H1 (cell line): Measurements from ENCODE around the gene MYPOP. TPM values are rescaled to one million over a fixed set of nuclear protein-coding genes. Genes with fewer than 3 reads are reported as not detected.

Experiments used
- ASH2L ChIP-seq: fragments of 200-600, 300-600 bp; sonication (generic); IDR thresholded peaks from one replicate; pipeline ENCODE4 v1.7.1; 2017; ENCODE audit warnings: low read length
- BCL11A ChIP-seq, 2 experiments: IDR thresholded peaks; one replicate each; pipeline ENCODE4 v1.6.1; 2011; ENCODE audit warnings: low read depth in 2 of 2, low read length in 2 of 2, mild to moderate bottlenecking in 2 of 2
- CEBPB ChIP-seq: IDR thresholded peaks from 2 replicates; pipeline ENCODE4 v1.6.1; 2012; ENCODE audit warnings: low read depth, low read length
- CHD2 ChIP-seq: IDR thresholded peaks from 2 replicates; pipeline ENCODE4 v1.6.1; 2012; ENCODE audit warnings: low read length, improper control_type of control experiment
- CREB1 ChIP-seq: IDR thresholded peaks from 2 replicates; pipeline ENCODE4 v1.6.1; 2012; ENCODE audit warnings: inconsistent platforms
- GTF2F1 ChIP-seq: IDR thresholded peaks from 2 replicates; pipeline ENCODE4 v1.6.1; 2012; ENCODE audit warnings: low read depth, low read length, improper control_type of control experiment, borderline replicate concordance
- JUN ChIP-seq: IDR thresholded peaks from 2 replicates; pipeline ENCODE4 v1.6.1; 2011; ENCODE audit warnings: low read depth, mild to moderate bottlenecking, improper control_type of control experiment, low read length
- JUND ChIP-seq: IDR thresholded peaks from 2 replicates; pipeline ENCODE4 v1.6.1; 2011; ENCODE audit warnings: mild to moderate bottlenecking, improper control_type of control experiment, low read length
- KDM5A ChIP-seq: fragments of 200-600 bp; IDR thresholded peaks from 2 replicates; pipeline ENCODE4 v1.7.1; 2012; ENCODE audit warnings: mild to moderate bottlenecking, low read length, inconsistent platforms, mixed read lengths
- NANOG ChIP-seq: IDR thresholded peaks from 2 replicates; pipeline ENCODE4 v1.6.1; 2011; ENCODE audit warnings: low read length, low read depth, mild to moderate bottlenecking, inconsistent platforms; ENCODE audit not compliant: insufficient read depth, poor library complexity, severe bottlenecking
- PHF8 ChIP-seq: fragments of 200-600 bp; sonication (generic); conservative IDR thresholded peaks from 2 replicates; pipeline ENCODE4 v1.7.1; 2012; ENCODE audit warnings: low read depth, mild to moderate bottlenecking, inconsistent platforms, low read length, moderate library complexity
- POLR2A ChIP-seq, 2 experiments: IDR thresholded peaks; 1 replicate in 1 of 2; 2 replicates in 1 of 2; pipeline ENCODE4 v1.6.1; 2011; ENCODE audit warnings: low read depth in 2 of 2, low read length in 2 of 2, mild to moderate bottlenecking in 2 of 2; ENCODE audit errors: control extremely low read depth in 1 of 2
- POU5F1 ChIP-seq: IDR thresholded peaks from 2 replicates; pipeline ENCODE4 v1.6.1; 2011; ENCODE audit warnings: low read depth, mild to moderate bottlenecking, low read length, moderate library complexity
- RBBP5 ChIP-seq: IDR thresholded peaks from 2 replicates; pipeline ENCODE4 v1.7.1; 2012; ENCODE audit warnings: low read depth, mild to moderate bottlenecking, inconsistent platforms, low read length, moderate library complexity, borderline replicate concordance
- RFX5 ChIP-seq: IDR thresholded peaks from 2 replicates; pipeline ENCODE4 v1.6.1; 2011; ENCODE audit warnings: low read depth, low read length, improper control_type of control experiment, borderline replicate concordance
- SP1 ChIP-seq: IDR thresholded peaks from 2 replicates; pipeline ENCODE4 v1.6.1; 2011; ENCODE audit warnings: low read depth, low read length
- SP2 ChIP-seq: IDR thresholded peaks from 2 replicates; pipeline ENCODE4 v1.6.1; 2012; ENCODE audit warnings: mild to moderate bottlenecking, low read length, inconsistent platforms
- SUZ12 ChIP-seq: fragments of 200-600 bp; sonication (generic); IDR thresholded peaks from 2 replicates; pipeline ENCODE4 v1.6.1; 2012; ENCODE audit warnings: mild to moderate bottlenecking, inconsistent platforms, low read length, moderate library complexity, mixed read lengths
- TAF1 ChIP-seq: IDR thresholded peaks from 2 replicates; pipeline ENCODE4 v1.6.1; 2011; ENCODE audit warnings: mild to moderate bottlenecking, low read depth, low read length
- TAF7 ChIP-seq: optimal IDR thresholded peaks from 2 replicates; pipeline ENCODE3; 2011; ENCODE audit warnings: low read depth, mild to moderate bottlenecking, inconsistent platforms, low read length, moderate library complexity, borderline replicate concordance
- TBP ChIP-seq: IDR thresholded peaks from 2 replicates; pipeline ENCODE4 v1.6.1; 2011; ENCODE audit warnings: low read depth, low read length, improper control_type of control experiment
- TEAD4 ChIP-seq: IDR thresholded peaks from 2 replicates; pipeline ENCODE4 v1.6.1; 2012; ENCODE audit warnings: low read depth, low read length, inconsistent platforms, mixed read lengths
- YY1 ChIP-seq: IDR thresholded peaks from 2 replicates; pipeline ENCODE4 v1.6.1; 2011; ENCODE audit warnings: low read depth, mild to moderate bottlenecking, low read length
- polyA plus RNA-seq, 7 experiments: library from polyadenylated mRNA; depleted of rRNA in 3 of 7; stranded (reverse) in 5 of 7; unstranded in 2 of 7; fragments of >200 nt in 5 of 7; fragments of 200-250 nt in 2 of 7; gene quantifications; 1 replicate in 5 of 7; 2 replicates in 1 of 7; 4 replicates in 1 of 7; pipeline versions ENCODE4 v1.2.1 to v1.2.3, GENCODE V29; 2011 to 2013; ENCODE audit warnings: missing spikeins in 2 of 7, mixed read lengths in 2 of 7
- total RNA-seq: library from RNA; stranded (reverse); fragmentation: NEBNext Ultra II Directional; extraction: Animal tissue kit (Norgen Biotek cat#: 25700); gene quantifications from 2 replicates; pipeline ENCODE4 v1.2.1, GENCODE V29; 2021
- TF ChIP-seq, protein P1 (sequence below): IDR thresholded peaks from 2 replicates; pipeline ENCODE4 v1.6.1; 2011; ENCODE audit warnings: low read length, improper control_type of control experiment
- TF ChIP-seq, protein P2 (sequence below): IDR thresholded peaks from 2 replicates; pipeline ENCODE4 v1.6.1; 2012; ENCODE audit warnings: inconsistent platforms

MYPOP gene
- total and polyA plus RNA-seq, 2 of the 8 experiments (the other 6 are each of a cell fraction or from before 2014, with no cell fraction given): 3.2 to 11.1 TPM

DNA sequence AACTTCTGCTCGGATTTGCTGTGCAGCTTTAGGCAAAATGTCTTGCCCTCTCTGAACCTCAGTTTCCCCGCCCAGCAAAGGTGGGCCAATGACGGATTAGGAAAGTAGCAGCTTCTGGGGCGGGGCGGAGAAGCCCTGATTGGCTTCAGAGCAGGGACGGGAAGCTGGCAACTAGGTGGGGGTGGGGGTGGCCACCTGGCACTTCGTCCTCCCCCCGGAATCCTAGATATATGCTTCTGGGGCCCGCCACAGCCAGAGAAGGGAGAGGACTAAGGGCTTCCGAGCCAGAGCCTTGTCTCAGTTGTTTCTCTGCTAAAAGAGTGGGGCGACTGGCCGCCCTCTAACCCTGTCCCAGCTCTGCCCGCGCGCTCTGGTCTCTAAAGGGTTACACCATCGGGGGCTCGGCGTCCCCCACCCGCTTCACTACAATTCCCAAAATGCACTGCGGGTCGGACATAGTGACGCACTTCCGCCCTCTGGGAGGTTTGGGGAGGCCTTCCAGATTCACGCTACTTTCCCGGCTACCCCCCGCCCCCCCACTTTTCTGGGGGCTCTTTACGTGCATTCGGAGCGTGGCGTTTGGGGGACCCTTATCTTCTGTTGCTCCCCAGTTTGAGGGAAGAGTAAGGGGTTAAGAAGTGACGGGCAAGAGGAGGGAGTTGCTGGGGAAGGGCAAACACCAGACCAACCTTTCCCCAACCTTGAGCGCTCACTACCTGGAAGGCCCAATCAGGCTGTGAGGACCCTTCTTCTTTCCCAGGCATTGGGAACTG lies 15.8 kb downstream of the MYPOP start (continued):
- TF ChIP-seq, protein P1, sequence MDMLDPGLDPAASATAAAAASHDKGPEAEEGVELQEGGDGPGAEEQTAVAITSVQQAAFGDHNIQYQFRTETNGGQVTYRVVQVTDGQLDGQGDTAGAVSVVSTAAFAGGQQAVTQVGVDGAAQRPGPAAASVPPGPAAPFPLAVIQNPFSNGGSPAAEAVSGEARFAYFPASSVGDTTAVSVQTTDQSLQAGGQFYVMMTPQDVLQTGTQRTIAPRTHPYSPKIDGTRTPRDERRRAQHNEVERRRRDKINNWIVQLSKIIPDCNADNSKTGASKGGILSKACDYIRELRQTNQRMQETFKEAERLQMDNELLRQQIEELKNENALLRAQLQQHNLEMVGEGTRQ: 0 out of 2 replicates have a peak, but pooled peaks have one; percentile 2
- TF ChIP-seq TEAD4 (no peak), TAF7 (peak; percentile 13), RFX5 (no peak), CEBPB (0 out of 2 replicates have a peak, but pooled peaks have one; percentile 28), ASH2L (peak; percentile 60), TAF1 (peak; percentile 67), RBBP5 (peak; percentile 48; the same call in 1 of the 2 replicates), POU5F1 (no peak), CHD2 (no peak; the same call in 1 of the 2 replicates), JUN (no peak), TBP (peak; percentile 21; the same call in 1 of the 2 replicates), NANOG (no peak), SUZ12 (no peak), KDM5A (no peak), CREB1 (peak; percentile 89), YY1 (peak; percentile 31; the same call in 1 of the 2 replicates), SP2 (no peak), JUND (no peak), BCL11A (IDR thresholded peaks at IDR 0.05; ENCODE audit: low read depth in 2 of 2, low read length in 2 of 2) (no peak), PHF8 (peak; percentile 71), GTF2F1 (no peak), POLR2A (IDR thresholded peaks at IDR 0.05; ENCODE audit: control extremely low read depth in 1 of 2, low read depth in 2 of 2, low read length in 2 of 2) (peak; percentile 68 to 70; a peak in 2 of 3 replicates), SP1 (0 out of 2 replicates have a peak, but pooled peaks have one; percentile 37)
- TF ChIP-seq, protein P2, sequence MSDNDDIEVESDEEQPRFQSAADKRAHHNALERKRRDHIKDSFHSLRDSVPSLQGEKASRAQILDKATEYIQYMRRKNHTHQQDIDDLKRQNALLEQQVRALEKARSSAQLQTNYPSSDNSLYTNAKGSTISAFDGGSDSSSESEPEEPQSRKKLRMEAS: 0 out of 2 replicates have a peak, but pooled peaks have one; percentile 40
